ENCODE measurements around the gene SELENOO. TPM values are rescaled to one million over a fixed set of nuclear protein-coding genes. Genes with fewer than 3 reads are reported as not detected.

The SELENOO gene
- total and polyA plus RNA-seq, 2 of the 13 experiments (the other 11 are each of a cell fraction or from before 2014, with no cell fraction given) = 14.4 to 19.0 TPM

DNA sequence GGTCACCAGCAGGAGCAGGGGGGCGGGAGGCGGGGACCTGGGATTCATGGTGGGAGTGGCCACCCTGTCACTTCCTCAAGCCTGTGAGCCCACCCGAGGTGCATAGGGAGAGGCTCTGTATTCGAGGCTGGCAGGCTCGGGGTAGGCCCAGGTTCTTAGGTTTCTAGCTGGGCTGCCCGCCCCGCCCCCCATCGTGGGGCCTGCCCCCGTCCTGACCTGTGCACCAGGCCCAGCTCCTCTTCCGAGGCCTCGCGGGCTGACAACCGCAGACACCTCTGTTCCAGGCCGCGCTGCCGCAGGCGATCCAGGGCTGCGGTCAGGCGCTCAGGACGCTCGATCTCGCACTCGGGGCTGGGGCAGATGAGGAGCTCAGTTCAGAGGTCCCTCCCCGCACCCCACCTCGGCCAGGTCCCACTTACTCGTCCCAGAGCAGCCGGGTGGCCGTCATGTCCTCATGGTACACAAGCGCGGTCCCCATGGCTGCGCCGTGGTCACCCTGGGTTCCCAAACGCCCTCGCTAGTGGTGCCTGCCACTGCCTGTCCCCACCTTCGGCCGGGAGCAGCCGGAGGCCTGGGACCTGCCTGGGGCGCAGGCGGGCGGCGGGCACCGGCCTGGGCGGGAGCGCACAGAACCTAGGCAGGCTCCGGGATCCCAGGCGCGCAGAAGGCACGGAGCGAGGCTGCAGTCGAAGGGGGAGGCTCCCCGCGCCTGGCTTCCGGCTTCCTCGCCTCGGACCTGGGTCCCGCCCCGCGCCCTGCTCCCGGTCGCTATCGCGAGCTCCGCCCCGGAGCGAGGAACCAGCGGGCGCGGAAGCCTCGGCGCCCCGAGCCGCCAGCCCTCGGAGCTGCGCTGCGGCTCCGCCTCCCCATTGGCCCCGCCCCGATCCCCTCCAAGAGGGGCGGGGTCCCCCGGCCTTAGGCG is 50.0 kb downstream of the SELENOO start, which contains the start of gene HDAC10 (continued):
- TF ChIP-seq, protein P1, sequence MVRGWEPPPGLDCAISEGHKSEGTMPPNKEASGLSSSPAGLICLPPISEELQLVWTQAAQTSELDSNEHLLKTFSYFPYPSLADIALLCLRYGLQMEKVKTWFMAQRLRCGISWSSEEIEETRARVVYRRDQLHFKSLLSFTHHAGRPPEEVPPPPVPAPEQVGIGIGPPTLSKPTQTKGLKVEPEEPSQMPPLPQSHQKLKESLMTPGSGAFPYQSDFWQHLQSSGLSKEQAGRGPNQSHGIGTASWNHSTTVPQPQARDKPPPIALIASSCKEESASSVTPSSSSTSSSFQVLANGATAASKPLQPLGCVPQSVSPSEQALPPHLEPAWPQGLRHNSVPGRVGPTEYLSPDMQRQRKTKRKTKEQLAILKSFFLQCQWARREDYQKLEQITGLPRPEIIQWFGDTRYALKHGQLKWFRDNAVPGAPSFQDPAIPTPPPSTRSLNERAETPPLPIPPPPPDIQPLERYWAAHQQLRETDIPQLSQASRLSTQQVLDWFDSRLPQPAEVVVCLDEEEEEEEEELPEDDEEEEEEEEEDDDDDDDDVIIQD (CRISPR knock-in tag; IDR thresholded peaks at IDR 0.05; ENCODE audit: low read depth) = no peak
- peak; percentile 72; the same call in 1 of the 2 replicates for TF ChIP-seq ATF7-NPFF (CRISPR knock-in tag; IDR thresholded peaks at IDR 0.05; ENCODE audit: low read depth)
- 0 out of 2 replicates have a peak, but pooled peaks have one; percentile 25 for TF ChIP-seq ZBTB38 (CRISPR knock-in tag; IDR thresholded peaks at IDR 0.05)
- TF ChIP-seq AGO1 (IDR thresholded peaks at IDR 0.05; ENCODE audit: low read depth, low read length, poor library complexity, severe bottlenecking) = peak; percentile 97
- no peak for TF ChIP-seq XRCC5 (optimal IDR thresholded peaks at IDR 0.05; ENCODE audit: low read length)
- TF ChIP-seq, protein P2, sequence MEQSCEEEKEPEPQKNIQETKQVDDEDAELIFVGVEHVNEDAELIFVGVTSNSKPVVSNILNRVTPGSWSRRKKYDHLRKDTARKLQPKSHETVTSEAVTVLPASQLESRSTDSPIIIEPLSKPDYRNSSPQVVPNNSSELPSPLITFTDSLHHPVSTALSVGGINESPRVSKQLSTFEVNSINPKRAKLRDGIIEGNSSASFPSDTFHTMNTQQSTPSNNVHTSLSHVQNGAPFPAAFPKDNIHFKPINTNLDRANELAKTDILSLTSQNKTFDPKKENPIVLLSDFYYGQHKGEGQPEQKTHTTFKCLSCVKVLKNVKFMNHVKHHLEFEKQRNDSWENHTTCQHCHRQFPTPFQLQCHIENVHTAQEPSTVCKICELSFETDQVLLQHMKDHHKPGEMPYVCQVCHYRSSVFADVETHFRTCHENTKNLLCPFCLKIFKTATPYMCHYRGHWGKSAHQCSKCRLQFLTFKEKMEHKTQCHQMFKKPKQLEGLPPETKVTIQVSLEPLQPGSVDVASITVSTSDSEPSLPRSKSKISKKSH (CRISPR knock-in tag; IDR thresholded peaks at IDR 0.05; ENCODE audit: borderline replicate concordance) = peak; percentile 59
- TF ChIP-seq BORCS8-MEF2B (CRISPR knock-in tag; IDR thresholded peaks at IDR 0.05) = no peak
- TF ChIP-seq, protein P3, sequence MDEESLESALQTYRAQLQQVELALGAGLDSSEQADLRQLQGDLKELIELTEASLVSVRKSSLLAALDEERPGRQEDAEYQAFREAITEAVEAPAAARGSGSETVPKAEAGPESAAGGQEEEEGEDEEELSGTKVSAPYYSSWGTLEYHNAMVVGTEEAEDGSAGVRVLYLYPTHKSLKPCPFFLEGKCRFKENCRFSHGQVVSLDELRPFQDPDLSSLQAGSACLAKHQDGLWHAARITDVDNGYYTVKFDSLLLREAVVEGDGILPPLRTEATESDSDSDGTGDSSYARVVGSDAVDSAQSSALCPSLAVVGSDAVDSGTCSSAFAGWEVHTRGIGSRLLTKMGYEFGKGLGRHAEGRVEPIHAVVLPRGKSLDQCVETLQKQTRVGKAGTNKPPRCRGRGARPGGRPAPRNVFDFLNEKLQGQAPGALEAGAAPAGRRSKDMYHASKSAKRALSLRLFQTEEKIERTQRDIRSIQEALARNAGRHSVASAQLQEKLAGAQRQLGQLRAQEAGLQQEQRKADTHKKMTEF (CRISPR knock-in tag; IDR thresholded peaks at IDR 0.05) = no peak
- peak; percentile 91 for TF ChIP-seq ZNF547 (CRISPR knock-in tag; IDR thresholded peaks at IDR 0.05)
- TF ChIP-seq, protein P4, sequence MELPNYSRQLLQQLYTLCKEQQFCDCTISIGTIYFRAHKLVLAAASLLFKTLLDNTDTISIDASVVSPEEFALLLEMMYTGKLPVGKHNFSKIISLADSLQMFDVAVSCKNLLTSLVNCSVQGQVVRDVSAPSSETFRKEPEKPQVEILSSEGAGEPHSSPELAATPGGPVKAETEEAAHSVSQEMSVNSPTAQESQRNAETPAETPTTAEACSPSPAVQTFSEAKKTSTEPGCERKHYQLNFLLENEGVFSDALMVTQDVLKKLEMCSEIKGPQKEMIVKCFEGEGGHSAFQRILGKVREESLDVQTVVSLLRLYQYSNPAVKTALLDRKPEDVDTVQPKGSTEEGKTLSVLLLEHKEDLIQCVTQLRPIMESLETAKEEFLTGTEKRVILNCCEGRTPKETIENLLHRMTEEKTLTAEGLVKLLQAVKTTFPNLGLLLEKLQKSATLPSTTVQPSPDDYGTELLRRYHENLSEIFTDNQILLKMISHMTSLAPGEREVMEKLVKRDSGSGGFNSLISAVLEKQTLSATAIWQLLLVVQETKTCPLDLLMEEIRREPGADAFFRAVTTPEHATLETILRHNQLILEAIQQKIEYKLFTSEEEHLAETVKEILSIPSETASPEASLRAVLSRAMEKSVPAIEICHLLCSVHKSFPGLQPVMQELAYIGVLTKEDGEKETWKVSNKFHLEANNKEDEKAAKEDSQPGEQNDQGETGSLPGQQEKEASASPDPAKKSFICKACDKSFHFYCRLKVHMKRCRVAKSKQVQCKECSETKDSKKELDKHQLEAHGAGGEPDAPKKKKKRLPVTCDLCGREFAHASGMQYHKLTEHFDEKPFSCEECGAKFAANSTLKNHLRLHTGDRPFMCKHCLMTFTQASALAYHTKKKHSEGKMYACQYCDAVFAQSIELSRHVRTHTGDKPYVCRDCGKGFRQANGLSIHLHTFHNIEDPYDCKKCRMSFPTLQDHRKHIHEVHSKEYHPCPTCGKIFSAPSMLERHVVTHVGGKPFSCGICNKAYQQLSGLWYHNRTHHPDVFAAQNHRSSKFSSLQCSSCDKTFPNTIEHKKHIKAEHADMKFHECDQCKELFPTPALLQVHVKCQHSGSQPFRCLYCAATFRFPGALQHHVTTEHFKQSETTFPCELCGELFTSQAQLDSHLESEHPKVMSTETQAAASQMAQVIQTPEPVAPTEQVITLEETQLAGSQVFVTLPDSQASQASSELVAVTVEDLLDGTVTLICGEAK (IDR thresholded peaks at IDR 0.05) = no peak
- TF ChIP-seq, protein P4 (CRISPR knock-in tag; IDR thresholded peaks at IDR 0.05) = peak; percentile 80

All from HepG2 (cell line).